Endothelial cell (in vitro differentiated cells): ENCODE measurements around the gene PSENEN. TPM values are rescaled to one million over a fixed set of nuclear protein-coding genes. Genes with fewer than 3 reads are reported as not detected.

Experiments
- DNase-seq: peaks from one replicate; pipeline ENCODE4 v3.0.0; 2021; ENCODE audit warnings: low spot score
- H3K27ac Mint-ChIP-seq: one replicate; pipeline ENCODE4 v1.8.0; 2021; ENCODE audit warnings: mixed read lengths, inconsistent platforms; ENCODE audit not compliant: unreplicated experiment
- H3K27me3 Mint-ChIP-seq: one replicate; pipeline ENCODE4 v1.8.0; 2021; ENCODE audit warnings: mild to moderate bottlenecking, moderate library complexity, mixed read lengths, inconsistent platforms; ENCODE audit not compliant: unreplicated experiment
- H3K36me3 Mint-ChIP-seq: one replicate; pipeline ENCODE4 v1.8.0; 2021; ENCODE audit warnings: mild to moderate bottlenecking, low read depth, mixed read lengths, inconsistent platforms; ENCODE audit not compliant: unreplicated experiment
- H3K4me1 Mint-ChIP-seq: one replicate; pipeline ENCODE4 v1.8.0; 2021; ENCODE audit warnings: mild to moderate bottlenecking, mixed read lengths, inconsistent platforms; ENCODE audit not compliant: unreplicated experiment
- H3K4me3 Mint-ChIP-seq: one replicate; pipeline ENCODE4 v1.8.0; 2021; ENCODE audit warnings: mild to moderate bottlenecking, mixed read lengths, inconsistent platforms; ENCODE audit not compliant: unreplicated experiment
- H3K9me3 Mint-ChIP-seq: one replicate; pipeline ENCODE4 v1.8.0; 2021; ENCODE audit warnings: mixed read lengths, inconsistent platforms; ENCODE audit not compliant: unreplicated experiment
- CTCF ChIP-seq: fragments of 200-600 bp; sonication (generic); IDR thresholded peaks from one replicate; pipeline ENCODE4 v1.5.0; 2021; ENCODE audit warnings: antibody characterized with exemption; ENCODE audit not compliant: unreplicated experiment
- total RNA-seq: library from RNA; stranded (reverse); fragmentation: NEBNext Ultra II Directional; extraction: Animal tissue kit (Norgen Biotek cat#: 25700); gene quantifications from one replicate; pipeline ENCODE4 v1.2.1, GENCODE V29; 2021; ENCODE audit not compliant: unreplicated experiment

Gene PSENEN
- total RNA-seq, 1 donor from 2014 or later, result 99.0 TPM

- H3K36me3 Mint-ChIP-seq, result peaks cover 10% of the 10 kb centered on the region
- TF ChIP-seq CTCF, result no peak
- H3K27ac Mint-ChIP-seq, result no peak overlapping the region
- peaks cover 13% of the 10 kb centered on the region for H3K4me1 Mint-ChIP-seq
- no peak overlapping the region for H3K4me3 Mint-ChIP-seq
- no peak for DNase-seq
- H3K27me3 Mint-ChIP-seq, result peaks cover 15% of the 10 kb centered on the region
- no peaks in the 10 kb centered on the region for H3K9me3 Mint-ChIP-seq
These were observed 27.8 kb downstream of the PSENEN start for GRCh38 chr19:35773020-35773806.

- TF ChIP-seq CTCF, result no peak
- Mint-ChIP-seq H3K27me3 (peaks cover 15% of the 10 kb centered on the region), H3K36me3 (peaks cover 5% of the 10 kb centered on the region), H3K4me1 (peaks cover 13% of the 10 kb centered on the region), H3K27ac (peak overlapping the region; percentile 7), H3K4me3 (peak overlapping the region; percentile 88), H3K9me3 (no peaks in the 10 kb centered on the region)
- no peak for DNase-seq
These were observed 29.0 kb downstream of the PSENEN start for GRCh38 chr19:35774274-35775045.

- H3K4me1 Mint-ChIP-seq, result peaks cover 13% of the 10 kb centered on the region
- H3K4me3 Mint-ChIP-seq, result peak overlapping the region; percentile 88
- peaks cover 17% of the 10 kb centered on the region for H3K27me3 Mint-ChIP-seq
- TF ChIP-seq CTCF, result no peak
- no peak for DNase-seq
- H3K36me3 Mint-ChIP-seq, result peaks cover 5% of the 10 kb centered on the region
- H3K9me3 Mint-ChIP-seq, result no peaks in the 10 kb centered on the region
- H3K27ac Mint-ChIP-seq, result no peak overlapping the region
These were observed 29.5 kb downstream of the PSENEN start for GRCh38 chr19:35775046-35775297.

GRCh38 chr19:35775298-35776101, 30.0 kb downstream of the PSENEN start, which contains the start of gene ARHGAP33:
TSS of gene ARHGAP33 (plus strand) at chr19:35775564. CDS start at chr19:35775659, 95 bp downstream.
- peaks cover 13% of the 10 kb centered on the region for H3K4me1 Mint-ChIP-seq
- no peak for TF ChIP-seq CTCF
- peaks cover 16% of the 10 kb centered on the region for H3K27me3 Mint-ChIP-seq
- no peaks in the 10 kb centered on the region for H3K9me3 Mint-ChIP-seq
- H3K27ac Mint-ChIP-seq, result peak within 1 kb of the TSS; percentile 7
- peak; percentile 98 for DNase-seq
- H3K36me3 Mint-ChIP-seq, result peaks cover 5% of the 10 kb centered on the region
- H3K4me3 Mint-ChIP-seq, result peak within 1 kb of the TSS; percentile 88
